Osteocyte (in vitro differentiated cells): ENCODE measurements around the gene CSH2. TPM values are rescaled to one million over a fixed set of nuclear protein-coding genes. Genes with fewer than 3 reads are reported as not detected.

Experiments used
- DNase-seq: peaks from one replicate; pipeline ENCODE4 v3.0.0; 2021; ENCODE audit warnings: mixed read lengths; ENCODE audit not compliant: unreplicated experiment; ENCODE audit errors: extremely low spot score
- H3K27ac Mint-ChIP-seq: one replicate; pipeline ENCODE4 v1.8.0; 2021; ENCODE audit warnings: mild to moderate bottlenecking, mixed read lengths; ENCODE audit not compliant: unreplicated experiment
- H3K27me3 Mint-ChIP-seq: one replicate; pipeline ENCODE4 v1.8.0; 2021; ENCODE audit warnings: mixed read lengths; ENCODE audit not compliant: unreplicated experiment
- H3K36me3 Mint-ChIP-seq: one replicate; pipeline ENCODE4 v1.8.0; 2021; ENCODE audit warnings: mixed read lengths; ENCODE audit not compliant: unreplicated experiment
- H3K4me1 Mint-ChIP-seq: one replicate; pipeline ENCODE4 v1.8.0; 2021; ENCODE audit warnings: mixed read lengths; ENCODE audit not compliant: unreplicated experiment
- H3K4me3 Mint-ChIP-seq: one replicate; pipeline ENCODE4 v1.8.0; 2021; ENCODE audit warnings: mild to moderate bottlenecking, moderate library complexity, mixed read lengths; ENCODE audit not compliant: unreplicated experiment
- H3K9me3 Mint-ChIP-seq: one replicate; pipeline ENCODE4 v1.8.0; 2021; ENCODE audit warnings: mixed read lengths; ENCODE audit not compliant: unreplicated experiment
- CTCF ChIP-seq: fragments of 200-600 bp; sonication (generic); IDR thresholded peaks from 2 replicates; pipeline ENCODE4 v1.5.0; 2021; ENCODE audit warnings: antibody characterized with exemption, mild to moderate bottlenecking, moderate library complexity
- total RNA-seq: library from RNA; stranded (reverse); gene quantifications from 2 replicates; pipeline ENCODE4 v1.2.1, GENCODE V29; 2021

CSH2 gene
- total RNA-seq, 1 donor from 2014 or later = not detected

GRCh38 chr17:63832455-63832854, 41.0 kb downstream of the CSH2 start:
- TF ChIP-seq CTCF = no peak
- H3K27ac Mint-ChIP-seq = no peak overlapping the region
- H3K9me3 Mint-ChIP-seq = no peaks in the 10 kb centered on the region
- H3K4me3 Mint-ChIP-seq = no peak overlapping the region
- peaks cover 13% of the 10 kb centered on the region for H3K4me1 Mint-ChIP-seq
- peaks cover 53% of the 10 kb centered on the region for H3K36me3 Mint-ChIP-seq
- no peaks in the 10 kb centered on the region for H3K27me3 Mint-ChIP-seq
- DNase-seq = no peak

- no peak overlapping the region for H3K4me3 Mint-ChIP-seq
- H3K9me3 Mint-ChIP-seq = no peaks in the 10 kb centered on the region
- no peaks in the 10 kb centered on the region for H3K27me3 Mint-ChIP-seq
- TF ChIP-seq CTCF = no peak
- peaks cover 50% of the 10 kb centered on the region for H3K36me3 Mint-ChIP-seq
- no peak overlapping the region for H3K27ac Mint-ChIP-seq
- peaks cover 13% of the 10 kb centered on the region for H3K4me1 Mint-ChIP-seq
- no peak for DNase-seq
Observed at GRCh38 chr17:63832014-63832413, 41.5 kb downstream of the CSH2 start.

- H3K36me3 Mint-ChIP-seq = peaks cover 48% of the 10 kb centered on the region
- no peaks in the 10 kb centered on the region for H3K27me3 Mint-ChIP-seq
- H3K27ac Mint-ChIP-seq = no peak overlapping the region
- no peak for DNase-seq
- TF ChIP-seq CTCF = no peak
- peaks cover 15% of the 10 kb centered on the region for H3K4me1 Mint-ChIP-seq
- H3K9me3 Mint-ChIP-seq = no peaks in the 10 kb centered on the region
- no peak overlapping the region for H3K4me3 Mint-ChIP-seq
Observed at GRCh38 chr17:63831505-63831904, 42.0 kb downstream of the CSH2 start.

- Mint-ChIP-seq H3K4me1 (peaks cover 20% of the 10 kb centered on the region), H3K27me3 (no peaks in the 10 kb centered on the region), H3K36me3 (peaks cover 47% of the 10 kb centered on the region), H3K27ac (no peak overlapping the region), H3K4me3 (no peak overlapping the region), H3K9me3 (no peaks in the 10 kb centered on the region)
- TF ChIP-seq CTCF = no peak
- DNase-seq = no peak
Observed at GRCh38 chr17:63830904-63831491, 42.5 kb downstream of the CSH2 start.

- TF ChIP-seq CTCF = no peak
- Mint-ChIP-seq H3K9me3 (no peaks in the 10 kb centered on the region), H3K36me3 (peaks cover 46% of the 10 kb centered on the region), H3K4me3 (no peak overlapping the region), H3K27me3 (no peaks in the 10 kb centered on the region), H3K4me1 (peaks cover 27% of the 10 kb centered on the region), H3K27ac (no peak overlapping the region)
- no peak for DNase-seq
Observed at GRCh38 chr17:63830278-63830677, 43.2 kb downstream of the CSH2 start.
